IMR-90 (cell line): ENCODE measurements around the gene TBC1D4. TPM values are rescaled to one million over a fixed set of nuclear protein-coding genes. Genes with fewer than 3 reads are reported as not detected.

Source experiments
- ATAC-seq: fragments of 200-7000 bp; cut with Tn5 transposase; 2 replicates; pipeline ENCODE4 v1.9.1; 2020; ENCODE audit warnings: low read depth, mild to moderate bottlenecking, moderate library complexity
- BruUV-seq: library from RNA; stranded (reverse); fragments of 400-500 nt; replicated peaks from 2 replicates; lab custom pipeline; 2021; lab: Mats Ljungman, UMichigan
- CTCF ChIA-PET: fragments of 300-600 bp; formaldehyde crosslinking; extraction: SDS; loops from one replicate; lab custom pipeline; 2021; ENCODE audit warnings: antibody characterized with exemption; lab: Yijun Ruan, JAX
- POLR2A ChIA-PET: fragments of 300-600 bp; sonication (Branson Sonifier 250); formaldehyde crosslinking; loops from one replicate; lab custom pipeline; 2022; ENCODE audit warnings: antibody characterized with exemption; ENCODE audit not compliant: unreplicated experiment; lab: Charles Lee
- DNase-seq: peaks from one replicate; pipeline ENCODE4 v3.0.0; 2013
- H2AFZ ChIP-seq: replicated peaks from 2 replicates; pipeline ENCODE3; 2013; ENCODE audit warnings: low read length, mild to moderate bottlenecking; ENCODE audit not compliant: poor library complexity
- H2AK5ac ChIP-seq: 2 replicates; pipeline ENCODE4 v1.6.1; 2013; ENCODE audit warnings: low read depth, low read length, inconsistent platforms
- H2AK9ac ChIP-seq: replicated peaks from 2 replicates; pipeline ENCODE3; 2013; ENCODE audit warnings: mild to moderate bottlenecking, low read depth, low read length, moderate library complexity; ENCODE audit not compliant: poor library complexity
- H2BK120ac ChIP-seq: 2 replicates; pipeline ENCODE4 v1.6.1; 2013; ENCODE audit warnings: low read depth, low read length, inconsistent platforms
- H2BK15ac ChIP-seq: 3 replicates; pipeline ENCODE4 v1.6.1; 2013; ENCODE audit warnings: low read depth, low read length, inconsistent platforms
- H2BK20ac ChIP-seq: 2 replicates; pipeline ENCODE4 v1.6.1; 2013; ENCODE audit warnings: low read depth, mild to moderate bottlenecking, inconsistent platforms, low read length, moderate library complexity
- H2BK5ac ChIP-seq: 2 replicates; pipeline ENCODE4 v1.6.1; 2013; ENCODE audit warnings: mild to moderate bottlenecking, low read depth, low read length, inconsistent platforms; ENCODE audit not compliant: poor library complexity, severe bottlenecking
- H3K14ac ChIP-seq: replicated peaks from 2 replicates; pipeline ENCODE4 v1.6.1; 2013; ENCODE audit warnings: low read depth, low read length, inconsistent platforms
- H3K18ac ChIP-seq: 2 replicates; pipeline ENCODE4 v1.6.1; 2013; ENCODE audit warnings: low read depth, low read length, control low read depth
- H3K23ac ChIP-seq: 2 replicates; pipeline ENCODE4 v1.6.1; 2013; ENCODE audit warnings: low read depth, low read length, inconsistent platforms
- H3K27ac ChIP-seq: 2 replicates; pipeline ENCODE4 v1.5.1; 2013; ENCODE audit warnings: mild to moderate bottlenecking, control low read depth, low read length; ENCODE audit not compliant: insufficient read depth
- H3K27me3 ChIP-seq: 2 replicates; pipeline ENCODE4 v1.6.1; 2013; ENCODE audit warnings: low read length; ENCODE audit not compliant: control insufficient read depth, insufficient read depth
- H3K36me3 ChIP-seq: 2 replicates; pipeline ENCODE4 v1.6.1; 2013; ENCODE audit warnings: low read length, mixed read lengths; ENCODE audit not compliant: control insufficient read depth, insufficient read depth
- H3K4ac ChIP-seq: 2 replicates; pipeline ENCODE4 v1.6.1; 2013; ENCODE audit warnings: low read depth, low read length, inconsistent platforms
- H3K4me1 ChIP-seq: 2 replicates; pipeline ENCODE4 v1.6.1; 2013; ENCODE audit warnings: low read length, mixed read lengths; ENCODE audit not compliant: control insufficient read depth, insufficient read depth
- H3K4me2 ChIP-seq: 2 replicates; pipeline ENCODE4 v1.6.1; 2013; ENCODE audit warnings: low read depth, mild to moderate bottlenecking, control low read depth, low read length, moderate library complexity
- H3K4me3 ChIP-seq: 2 replicates; pipeline ENCODE4 v1.5.1; 2013; ENCODE audit warnings: low read depth, mild to moderate bottlenecking, control low read depth, low read length, moderate library complexity; ENCODE audit not compliant: insufficient read depth
- H3K56ac ChIP-seq: 2 replicates; pipeline ENCODE4 v1.6.1; 2013; ENCODE audit warnings: low read length, inconsistent platforms; ENCODE audit not compliant: insufficient read depth; ENCODE audit errors: extremely low read depth
- H3K79me1 ChIP-seq, 2 experiments: 2 replicates each; pipeline ENCODE4 v1.6.1; 2013; ENCODE audit warnings: low read length in 2 of 2, inconsistent platforms in 1 of 2, low read depth in 1 of 2
- H3K9ac ChIP-seq: 2 replicates; pipeline ENCODE4 v1.6.1; 2013; ENCODE audit warnings: low read depth, low read length, control low read depth
- H3K9me1 ChIP-seq: 2 replicates; pipeline ENCODE4 v1.6.1; 2013; ENCODE audit warnings: low read length, inconsistent platforms; ENCODE audit not compliant: insufficient read depth
- H3K9me3 ChIP-seq: 2 replicates; pipeline ENCODE4 v1.6.1; 2013; ENCODE audit warnings: low read length; ENCODE audit not compliant: control insufficient read depth, insufficient read depth
- H4K20me1 ChIP-seq: 2 replicates; pipeline ENCODE4 v1.6.1; 2013; ENCODE audit warnings: low read length, inconsistent platforms; ENCODE audit not compliant: insufficient read depth
- H4K5ac ChIP-seq: 2 replicates; pipeline ENCODE4 v1.6.1; 2013; ENCODE audit warnings: mild to moderate bottlenecking, low read depth, low read length, control low read depth
- H4K8ac ChIP-seq, 2 experiments: 2 replicates each; pipeline ENCODE4 v1.6.1; 2013; ENCODE audit warnings: low read depth in 2 of 2, low read length in 2 of 2, control low read depth in 1 of 2, inconsistent platforms in 1 of 2
- H4K91ac ChIP-seq: 2 replicates; pipeline ENCODE4 v1.6.1; 2013; ENCODE audit warnings: low read depth, low read length, inconsistent platforms; ENCODE audit not compliant: insufficient read depth
- BHLHE40 ChIP-seq: fragments of 150-350 bp; IDR thresholded peaks from 2 replicates; pipeline ENCODE4 v1.6.1; 2016; ENCODE audit warnings: mild to moderate bottlenecking, low read depth, low read length
- CEBPB ChIP-seq: IDR thresholded peaks from 2 replicates; pipeline ENCODE4 v1.6.1; 2012; ENCODE audit warnings: low read depth, low read length, improper control_type of control experiment
- CHD1 ChIP-seq: IDR thresholded peaks from 2 replicates; pipeline ENCODE4 v1.6.1; 2012; ENCODE audit warnings: low read depth, low read length, improper control_type of control experiment
- CTCF ChIP-seq: conservative IDR thresholded peaks from 2 replicates; pipeline ENCODE4 v1.5.1; 2012; ENCODE audit warnings: mild to moderate bottlenecking, low read depth, low read length, improper control_type of control experiment
- ELK1 ChIP-seq: fragments of 150-350 bp; IDR thresholded peaks from 2 replicates; pipeline ENCODE4 v1.6.1; 2016; ENCODE audit warnings: low read depth, mild to moderate bottlenecking, low read length, moderate library complexity, borderline replicate concordance
- FOS ChIP-seq: fragments of 150-350 bp; IDR thresholded peaks from 2 replicates; pipeline ENCODE4 v1.6.1; 2016; ENCODE audit warnings: low read depth, low read length
- MAFK ChIP-seq: IDR thresholded peaks from 2 replicates; pipeline ENCODE4 v1.6.1; 2012; ENCODE audit warnings: low read depth, low read length, improper control_type of control experiment
- MAZ ChIP-seq: IDR thresholded peaks from 2 replicates; pipeline ENCODE4 v1.6.1; 2012; ENCODE audit warnings: low read depth, mild to moderate bottlenecking, low read length, improper control_type of control experiment, moderate library complexity, borderline replicate concordance
- MXI1 ChIP-seq: IDR thresholded peaks from 2 replicates; pipeline ENCODE4 v1.6.1; 2012; ENCODE audit warnings: low read depth, mild to moderate bottlenecking, low read length, moderate library complexity, borderline replicate concordance
- NFE2L2 ChIP-seq: fragments of 150-350 bp; IDR thresholded peaks from 2 replicates; pipeline ENCODE4 v1.6.1; 2016; ENCODE audit warnings: low read depth, mild to moderate bottlenecking, low read length
- RCOR1 ChIP-seq: IDR thresholded peaks from 2 replicates; pipeline ENCODE4 v1.6.1; 2012; ENCODE audit warnings: mild to moderate bottlenecking, low read length, improper control_type of control experiment; ENCODE audit not compliant: insufficient replicate concordance
- RFX5 ChIP-seq: IDR thresholded peaks from 2 replicates; pipeline ENCODE4 v1.8.0; 2012; ENCODE audit warnings: low read depth, mild to moderate bottlenecking, low read length, moderate library complexity
- SMC3 ChIP-seq: fragments of 150-350 bp; IDR thresholded peaks from 2 replicates; pipeline ENCODE4 v1.6.1; 2016; ENCODE audit warnings: low read depth, mild to moderate bottlenecking, antibody characterized with exemption, low read length, moderate library complexity
- USF2 ChIP-seq: fragments of 150-350 bp; IDR thresholded peaks from 2 replicates; pipeline ENCODE4 v1.6.1; 2017; ENCODE audit warnings: mild to moderate bottlenecking, antibody characterized with exemption, low read length, low read depth
- WGBS, 2 experiments: methylation state at CpG; one replicate each; pipeline versions ENCODE4 v1.1.5 to v1.1.7; 2013; ENCODE audit warnings: missing lambda C conversion rate in 2 of 2; ENCODE audit not compliant: insufficient read length in 1 of 2; ENCODE audit errors: extremely low coverage in 2 of 2; 5-methylcytosine and 5-hydroxymethylcytosine counted together
- dilution Hi-C: fragments of 300-500 bp; cut with HindIII; formaldehyde crosslinking; loops from one replicate; pipeline ENCODE4 v1.14.3; 2018; ENCODE audit warnings: low sequenced_read_pairs; ENCODE audit not compliant: unreplicated experiment
- in situ Hi-C: fragments of 300-500 bp; cut with MboI; formaldehyde crosslinking; loops from 3 replicates; pipeline ENCODE4 v1.14.3; 2019; ENCODE audit warnings: low sequenced_read_pairs, inconsistent platforms, mixed read lengths
- intact Hi-C: fragments of 100-400 bp; cut with micrococcal nuclease; formaldehyde crosslinking; loops from 2 replicates; pipeline ENCODE4 v1.10.0; 2022
- polyA plus RNA-seq, 3 experiments: library from polyadenylated mRNA; depleted of rRNA; stranded (reverse); fragments of >200 nt; gene quantifications; 2 replicates each; pipeline ENCODE4 v1.2.3, GENCODE V29; 2012; ENCODE audit warnings: low replicate concordance in 1 of 3
- total RNA-seq: library from RNA; depleted of rRNA; stranded (reverse); fragments of >200 nt; gene quantifications from 2 replicates; pipeline ENCODE4 v1.2.3, GENCODE V29; 2012

TBC1D4 gene
- total and polyA plus RNA-seq, 2 of the 4 experiments (the other 2 are of a cell fraction) = 7.5 to 22.8 TPM

GRCh38 chr13:75347457-75347856 is 134.5 kb downstream of the TBC1D4 start:
- Histone ChIP-seq H3K4me2 (no peak overlapping the region), H2AK5ac (no peak overlapping the region), H3K4me1 (peaks cover 4% of the 10 kb centered on the region; the same call in 1 of the 2 replicates), H3K4ac (no peak overlapping the region), H2BK15ac (no peak overlapping the region), H3K14ac (no peak overlapping the region), H2AK9ac (no peak overlapping the region), H3K79me1 (no peaks in the 10 kb centered on the region), H3K4me3 (no peak overlapping the region), H4K91ac (no peak overlapping the region), H3K27me3 (no peaks in the 10 kb centered on the region), H2BK5ac (no peak overlapping the region), H3K36me3 (no peaks in the 10 kb centered on the region), H2BK20ac (no peak overlapping the region), H4K8ac (no peak overlapping the region), H3K56ac (no peak overlapping the region), H3K27ac (no peak overlapping the region), H4K5ac (no peak overlapping the region), H2AFZ (no peak overlapping the region), H3K23ac (no peak overlapping the region), H4K20me1 (no peaks in the 10 kb centered on the region), H3K9me1 (peaks cover 6% of the 10 kb centered on the region; the same call in 1 of the 2 replicates), H3K9me3 (no peaks in the 10 kb centered on the region), H3K9ac (no peak overlapping the region), H2BK120ac (no peak overlapping the region), H3K18ac (no peak overlapping the region)
- dilution Hi-C loops (no loop called here), intact Hi-C loops (no loop called here), in situ Hi-C loops (no loop called here)
- ATAC-seq (no peak), DNase-seq (no peak)
- CTCF ChIA-PET = interaction anchor here (1.0 kb wide), 1 partner anchor 11 kb away, joined by 3 read pairs; no protein-coding TSS in a partner anchor
- POLR2A ChIA-PET = no interaction called here
- no CpG with 5 or more reads among the region's 1 CpG for WGBS, 2 experiments
- TF ChIP-seq RFX5 (no peak), USF2 (no peak), SMC3 (no peak), CTCF (no peak), BHLHE40 (no peak), FOS (no peak), ELK1 (no peak), CHD1 (no peak), MXI1 (no peak), MAZ (no peak), RCOR1 (no peak), MAFK (no peak), NFE2L2 (no peak), CEBPB (no peak)
- no TSS peak for BruUV-seq
